Pancreas (tissue), 10 donors: Measurements from ENCODE around the gene TMEM35A. TPM values are rescaled to one million over a fixed set of nuclear protein-coding genes. Genes with fewer than 3 reads are reported as not detected.
A peak's percentile ranks its signal among the peaks of the same experiment; 100 is the strongest.

Experiments
- ATAC-seq, 4 donors: fragments of 200-7000 bp; cut with Tn5 transposase; one replicate each; pipeline versions ENCODE4 v1.8.0 to v1.9.1; 2020; ENCODE audit warnings: mild to moderate bottlenecking in 4 of 4, moderate library complexity in 4 of 4
- DNase-seq, 6 donors: peaks; one replicate each; pipeline ENCODE4 v3.0.0-alpha.2; 2020
- FAIRE-seq: peaks from 2 replicates; lab custom pipeline; 2012; peaks lifted over from hg19 to GRCh38; lab: Jason Lieb, UNC
- H3K27ac ChIP-seq, 4 donors: fragments of 200-600 bp; sonication (generic); 1 replicate in 3 of 4; 2 replicates in 1 of 4; pipeline versions ENCODE4 v1.5.0 to v1.8.0; 2020
- H3K27me3 ChIP-seq, 4 donors: fragments of 200-600 bp; one replicate each; pipeline ENCODE4 v1.8.0; 2021
- H3K36me3 ChIP-seq, 3 donors: fragments of 200-600 bp; sonication (generic) in 1 of 3; one replicate each; pipeline versions ENCODE4 v1.5.0 to v1.8.0; 2020 to 2021
- H3K4me1 ChIP-seq, 3 donors: fragments of 200-600 bp; one replicate each; pipeline ENCODE4 v1.8.0; 2021
- H3K4me3 ChIP-seq, 4 donors: fragments of 200-600 bp; sonication (generic) in 2 of 4; one replicate each; pipeline versions ENCODE4 v1.5.0 to v1.8.0; 2020 to 2021
- H3K9me3 ChIP-seq, 4 donors: fragments of 200-600 bp; one replicate each; pipeline ENCODE4 v1.8.0; 2021
- CTCF ChIP-seq, 4 donors: fragments of 200-600 bp; sonication (generic) in 3 of 4; IDR thresholded peaks; one replicate each; pipeline versions ENCODE4 v1.5.0 to v1.8.0; 2021; ENCODE audit warnings: antibody characterized with exemption in 4 of 4
- WGBS, 2 donors: extraction: QIAGEN DNeasy Blood & Tissue Kit; methylation state at CpG; one replicate each; pipeline ENCODE4 v1.1.7; 2013; 5-methylcytosine and 5-hydroxymethylcytosine counted together
- intact Hi-C, 3 donors: fragments of 100-400 bp; cut with DNase I; formaldehyde crosslinking; loops; one replicate each; pipeline versions ENCODE4 v1.11.1 to v1.14.2; 2022
- polyA plus RNA-seq, 2 donors: library from polyadenylated mRNA; stranded (reverse); fragments of 200-250 nt; gene quantifications; one replicate each; pipeline ENCODE4 v1.2.3, GENCODE V29; 2013
- total RNA-seq, 6 donors: library from RNA; stranded (reverse); fragmentation: NEBNext Ultra II Directional in 4 of 6; extraction: Animal tissue kit (Norgen Biotek cat#: 25700) in 4 of 6; gene quantifications; one replicate each; pipeline versions ENCODE4 v1.2.1 to v1.2.4, GENCODE V29; 2021 to 2023
- donor health status: healthy with polysubstance abuse.
- donor health status: DM: no; HTN: no; CAD: no; lungs with moderate emphysema.
- donor health status: DM: no; HTN: no; CAD: no.
- donor health status: control.
- donor health status: control.
- donor health status: Bipolar disorder and iron deficiency.
- donor health status: DM: yes; HTN: yes; CAD: no.
- donor health status: DM: no; HTN: no; CAD: no.
- donor health status: DM: no; HTN: no; CAD: no.
- donor health status: DM: yes; HTN: yes; CAD: no.

TMEM35A gene
- total and polyA plus RNA-seq, 8 donors, result 0.08 to 0.59 (median 0.15) TPM; not detected in 1

- FAIRE-seq (peak; percentile 94), ATAC-seq (peak; percentile 100), DNase-seq (peak; percentile 91 to 96 (median 93))
- TF ChIP-seq CTCF (IDR thresholded peaks at IDR 0.05), result no peak
- Histone ChIP-seq H3K9me3 (no peaks in the 10 kb centered on the region), H3K36me3 (no peaks in the 10 kb centered on the region), H3K4me3 (peak within 1 kb of the TSS in 2 of 4 donors; percentile 33 to 44), H3K27ac (peak within 1 kb of the TSS in 2 of 4 donors; percentile 41 to 69), H3K27me3 (peaks cover 0 to 6% (median 0%) of the 10 kb centered on the region in 4 donors), H3K4me1 (no peaks in the 10 kb centered on the region)
- intact Hi-C loops, result no loop called here
- 0 to 33% methylated on average over 48 of the region's 48 CpGs for WGBS, 2 donors
Measured at GRCh38 chrX:101097546-101098453, 19.1 kb downstream of the TMEM35A start, which contains the start of gene CENPI. TSS of gene CENPI (plus strand) at chrX:101098204. CDS start at chrX:101101071, 2,867 bp downstream.

GRCh38 chrX:101108284-101108683, 29.6 kb downstream of the TMEM35A start:
- Histone ChIP-seq H3K4me3 (no peak overlapping the region), H3K27ac (no peak overlapping the region), H3K9me3 (no peaks in the 10 kb centered on the region), H3K36me3 (no peaks in the 10 kb centered on the region), H3K4me1 (no peaks in the 10 kb centered on the region), H3K27me3 (peaks cover 0 to 8% (median 0%) of the 10 kb centered on the region in 4 donors)
- no peak for FAIRE-seq
- no peak for ATAC-seq
- intact Hi-C loops, result no loop called here
- no peak for DNase-seq
- WGBS, 2 donors, result 85 to 96% methylated on average over 4 of the region's 4 CpGs
- TF ChIP-seq CTCF (IDR thresholded peaks at IDR 0.05), result no peak

- H3K36me3 ChIP-seq, result no peaks in the 10 kb centered on the region
- no peak for FAIRE-seq
- ATAC-seq, result no peak
- H3K27ac ChIP-seq, result no peak overlapping the region
- TF ChIP-seq CTCF (IDR thresholded peaks at IDR 0.05), result no peak
- intact Hi-C loops, result no loop called here
- 57 to 95% methylated on average over 3 of the region's 3 CpGs for WGBS, 2 donors
- no peaks in the 10 kb centered on the region for H3K27me3 ChIP-seq
- H3K9me3 ChIP-seq, result no peaks in the 10 kb centered on the region
- no peaks in the 10 kb centered on the region for H3K4me1 ChIP-seq
- no peak overlapping the region for H3K4me3 ChIP-seq
- DNase-seq, result no peak
Measured at GRCh38 chrX:101117701-101118100, 39.0 kb downstream of the TMEM35A start.

- WGBS, 2 donors, result 60 to 82% methylated on average over 2 of the region's 2 CpGs
- no peaks in the 10 kb centered on the region for H3K9me3 ChIP-seq
- H3K36me3 ChIP-seq, result no peaks in the 10 kb centered on the region
- FAIRE-seq (no peak), DNase-seq (no peak), ATAC-seq (no peak)
- H3K27me3 ChIP-seq, result peaks cover 0 to 6% (median 2%) of the 10 kb centered on the region in 4 donors
- intact Hi-C loops, result no loop called here
- no peak for TF ChIP-seq CTCF (IDR thresholded peaks at IDR 0.05)
- no peak overlapping the region for H3K4me3 ChIP-seq
- H3K27ac ChIP-seq, result no peak overlapping the region
- no peaks in the 10 kb centered on the region for H3K4me1 ChIP-seq
Measured at GRCh38 chrX:101136235-101136634, 57.6 kb downstream of the TMEM35A start.

Other genes with a start within 250 kb of the TMEM35A start
- gene NOX1, start 204.5 kb upstream of the TMEM35A start, total RNA-seq, result under 1 TPM in 1 of 6 donors, not detected in 5; 0.16 TPM
- not detected for gene NOX1, start 204.5 kb upstream of the TMEM35A start, polyA plus RNA-seq
- gene XKRX, start 150.0 kb upstream of the TMEM35A start, total RNA-seq, result under 1 TPM in 5 of 6 donors, not detected in 1; 0.05 to 0.16 (median 0.06) TPM
- gene XKRX, start 150.0 kb upstream of the TMEM35A start, polyA plus RNA-seq, result under 1 TPM in 1 of 2 donors, not detected in 1; 0.35 TPM
- not detected for gene ARL13A, start 109.2 kb upstream of the TMEM35A start, total RNA-seq
- gene ARL13A, start 109.2 kb upstream of the TMEM35A start, polyA plus RNA-seq, result not detected
- 10 to 100 TPM in 1 of 6 donors, 1 to 10 TPM in 5; 6.1 to 11.4 (median 7.5) TPM for gene TRMT2B, start 26.8 kb upstream of the TMEM35A start, total RNA-seq
- gene TRMT2B, start 26.8 kb upstream of the TMEM35A start, polyA plus RNA-seq, result 1 to 10 TPM; 7.3 to 7.4 TPM
- gene CENPI, start 19.3 kb downstream of the TMEM35A start, total RNA-seq, result under 1 TPM in 5 of 6 donors, not detected in 1; 0.16 to 0.44 (median 0.35) TPM
- under 1 TPM; 0.26 to 0.34 TPM for gene CENPI, start 19.3 kb downstream of the TMEM35A start, polyA plus RNA-seq
- under 1 TPM in 3 of 6 donors, not detected in 3; 0.06 to 0.31 (median 0.06) TPM for gene DRP2, start 140.9 kb downstream of the TMEM35A start, total RNA-seq
- under 1 TPM; 0.02 to 0.04 TPM for gene DRP2, start 140.9 kb downstream of the TMEM35A start, polyA plus RNA-seq
- under 1 TPM in 1 of 6 donors, not detected in 5; 0.08 TPM for gene TAF7L, start 212.5 kb downstream of the TMEM35A start, total RNA-seq
- under 1 TPM in 1 of 2 donors, not detected in 1; 0.05 TPM for gene TAF7L, start 212.5 kb downstream of the TMEM35A start, polyA plus RNA-seq